Body of pancreas (tissue), 4 donors: ENCODE data around the gene PLCG2. TPM values are rescaled to one million over a fixed set of nuclear protein-coding genes. Genes with fewer than 3 reads are reported as not detected.

Experiments
- ATAC-seq: fragments of 150-250 bp; one replicate; pipeline ENCODE4 v1.9.1; 2016
- DNase-seq, 4 donors: peaks; one replicate each; pipeline ENCODE4 v3.0.0-alpha.2; 2019
- H3K27ac ChIP-seq, 4 donors: fragments of 200-600 bp; sonication (generic); 1 replicate in 3 of 4; 2 replicates in 1 of 4; pipeline versions ENCODE4 v1.5.1 to v1.6.1; 2016 to 2019; ENCODE audit warnings: mild to moderate bottlenecking in 1 of 4, mixed read lengths in 1 of 4, moderate library complexity in 1 of 4
- H3K27me3 ChIP-seq, 2 donors: fragments of 200-600 bp; sonication (generic); one replicate each; pipeline ENCODE4 v1.6.0; 2016; ENCODE audit warnings: mild to moderate bottlenecking in 1 of 2
- H3K36me3 ChIP-seq, 2 donors: fragments of 200-600 bp; sonication (generic); replicated peaks in 1 of 2; 2 replicates each; pipeline ENCODE4 v1.5.1; 2016; ENCODE audit warnings: low read depth in 2 of 2; ENCODE audit not compliant: insufficient read depth in 1 of 2
- H3K4me1 ChIP-seq: fragments of 200-600 bp; sonication (generic); one replicate; pipeline ENCODE4 v1.6.0; 2016
- H3K4me3 ChIP-seq, 2 donors: fragments of 200-600 bp; sonication (generic); 1 replicate in 1 of 2; 2 replicates in 1 of 2; pipeline ENCODE4 v1.5.1; 2016 to 2019
- H3K9me3 ChIP-seq, 3 donors: fragments of 200-600 bp; sonication (generic); 1 replicate in 2 of 3; 2 replicates in 1 of 3; pipeline ENCODE4 v1.5.1; 2016
- CTCF ChIP-seq, 7 experiments: fragments of 450-650 bp in 4 of 7; fragments of 200-600 bp in 3 of 7; sonication (generic) in 3 of 7; IDR thresholded peaks; one replicate each; pipeline ENCODE4 v1.5.1; 2016 to 2019; ENCODE audit warnings: antibody characterized with exemption in 7 of 7
- POLR2A ChIP-seq, 3 donors: fragments of 450-650 bp; IDR thresholded peaks; one replicate each; pipeline ENCODE4 v1.6.1; 2016; ENCODE audit warnings: antibody characterized with exemption in 3 of 3, mild to moderate bottlenecking in 2 of 3
- WGBS, 2 donors: methylation state at CpG; one replicate each; pipeline ENCODE4 v1.1.5; 2017; 5-methylcytosine and 5-hydroxymethylcytosine counted together
- intact Hi-C: fragments of 100-400 bp; cut with DNase I; formaldehyde crosslinking; loops from one replicate; pipeline ENCODE4 v1.15.1; 2023
- total RNA-seq, 2 donors: library from RNA; depleted of rRNA; stranded (reverse); fragments of >200 nt; gene quantifications; one replicate each; pipeline ENCODE4 v1.1.0, GENCODE V29; 2016

Gene PLCG2
- total RNA-seq, 2 donors from 2014 or later, result 6.7 to 9.6 TPM

- no peak overlapping the region for H3K4me3 ChIP-seq
- H3K27me3 ChIP-seq, result no peaks in the 10 kb centered on the region
- intact Hi-C loops, result no loop called here
- ATAC-seq (no peak), DNase-seq (no peak)
- H3K4me1 ChIP-seq, result no peaks in the 10 kb centered on the region
- TF ChIP-seq POLR2A (IDR thresholded peaks at IDR 0.05) (no peak), CTCF (IDR thresholded peaks at IDR 0.05) (no peak)
- WGBS, 2 donors, result 64 to 65% methylated on average over 2 of the region's 2 CpGs
- no peaks in the 10 kb centered on the region for H3K9me3 ChIP-seq
- no peaks in the 10 kb centered on the region for H3K36me3 ChIP-seq
- H3K27ac ChIP-seq, result no peak overlapping the region
These were observed 11.8 kb downstream of the PLCG2 start for GRCh38 chr16:81790830-81791435.

- H3K9me3 ChIP-seq, result no peaks in the 10 kb centered on the region
- ATAC-seq (no peak), DNase-seq (no peak)
- intact Hi-C loops, result no loop called here
- no peak overlapping the region for H3K4me3 ChIP-seq
- no peaks in the 10 kb centered on the region for H3K27me3 ChIP-seq
- H3K27ac ChIP-seq, result no peak overlapping the region
- H3K4me1 ChIP-seq, result no peaks in the 10 kb centered on the region
- H3K36me3 ChIP-seq, result no peaks in the 10 kb centered on the region
- no peak for TF ChIP-seq CTCF (IDR thresholded peaks at IDR 0.05)
- no peak for TF ChIP-seq POLR2A (IDR thresholded peaks at IDR 0.05)
- 61 to 69% methylated on average over 1 of the region's 1 CpG for WGBS, 2 donors
These were observed 13.7 kb downstream of the PLCG2 start for GRCh38 chr16:81792828-81793227.

DNA sequence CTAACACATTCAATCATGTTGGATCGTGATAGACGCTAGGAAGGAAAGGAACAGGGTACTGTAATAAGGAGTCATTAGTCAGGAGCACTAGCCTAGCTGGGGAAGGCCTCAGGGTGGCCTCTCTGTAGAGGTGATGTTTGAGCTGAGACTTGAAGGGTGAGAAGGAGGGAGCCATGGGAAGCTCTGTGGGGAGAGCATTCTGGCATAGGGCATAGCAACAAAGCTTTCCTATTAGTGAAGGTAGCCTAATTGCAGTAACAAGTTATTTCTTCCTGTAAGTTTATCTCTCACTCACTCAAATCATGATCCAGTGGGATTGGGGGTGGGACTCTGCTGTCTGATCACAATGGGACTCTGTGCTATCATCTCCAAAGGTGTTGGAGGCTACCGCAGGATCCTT, 16.1 kb downstream of the PLCG2 start:
- Histone ChIP-seq H3K4me1 (no peaks in the 10 kb centered on the region), H3K27me3 (no peaks in the 10 kb centered on the region), H3K9me3 (no peaks in the 10 kb centered on the region), H3K4me3 (no peak overlapping the region), H3K27ac (no peak overlapping the region), H3K36me3 (no peaks in the 10 kb centered on the region)
- intact Hi-C loops, result no loop called here
- ATAC-seq, result no peak
- DNase-seq, result no peak
- 88 to 94% methylated on average over 3 of the region's 3 CpGs for WGBS, 2 donors
- TF ChIP-seq POLR2A (IDR thresholded peaks at IDR 0.05) (no peak), CTCF (IDR thresholded peaks at IDR 0.05) (no peak)

GRCh38 chr16:81796035-81796434, 16.9 kb downstream of the PLCG2 start:
- H3K9me3 ChIP-seq, result no peaks in the 10 kb centered on the region
- no peaks in the 10 kb centered on the region for H3K36me3 ChIP-seq
- 71 to 100% methylated on average over 2 of the region's 2 CpGs for WGBS, 2 donors
- no peak overlapping the region for H3K4me3 ChIP-seq
- ATAC-seq (no peak), DNase-seq (no peak)
- H3K4me1 ChIP-seq, result no peaks in the 10 kb centered on the region
- H3K27me3 ChIP-seq, result no peaks in the 10 kb centered on the region
- intact Hi-C loops, result no loop called here
- no peak overlapping the region for H3K27ac ChIP-seq
- no peak for TF ChIP-seq POLR2A (IDR thresholded peaks at IDR 0.05)
- no peak for TF ChIP-seq CTCF (IDR thresholded peaks at IDR 0.05)
